Osteocyte (in vitro differentiated cells): ENCODE data around the gene ZNF33A. TPM values are rescaled to one million over a fixed set of nuclear protein-coding genes. Genes with fewer than 3 reads are reported as not detected.

Source experiments
- DNase-seq: peaks from one replicate; pipeline ENCODE4 v3.0.0; 2021; ENCODE audit warnings: mixed read lengths; ENCODE audit not compliant: unreplicated experiment; ENCODE audit errors: extremely low spot score
- H3K27ac Mint-ChIP-seq: one replicate; pipeline ENCODE4 v1.8.0; 2021; ENCODE audit warnings: mild to moderate bottlenecking, mixed read lengths; ENCODE audit not compliant: unreplicated experiment
- H3K27me3 Mint-ChIP-seq: one replicate; pipeline ENCODE4 v1.8.0; 2021; ENCODE audit warnings: mixed read lengths; ENCODE audit not compliant: unreplicated experiment
- H3K36me3 Mint-ChIP-seq: one replicate; pipeline ENCODE4 v1.8.0; 2021; ENCODE audit warnings: mixed read lengths; ENCODE audit not compliant: unreplicated experiment
- H3K4me1 Mint-ChIP-seq: one replicate; pipeline ENCODE4 v1.8.0; 2021; ENCODE audit warnings: mixed read lengths; ENCODE audit not compliant: unreplicated experiment
- H3K4me3 Mint-ChIP-seq: one replicate; pipeline ENCODE4 v1.8.0; 2021; ENCODE audit warnings: mild to moderate bottlenecking, moderate library complexity, mixed read lengths; ENCODE audit not compliant: unreplicated experiment
- H3K9me3 Mint-ChIP-seq: one replicate; pipeline ENCODE4 v1.8.0; 2021; ENCODE audit warnings: mixed read lengths; ENCODE audit not compliant: unreplicated experiment
- CTCF ChIP-seq: fragments of 200-600 bp; sonication (generic); IDR thresholded peaks from 2 replicates; pipeline ENCODE4 v1.5.0; 2021; ENCODE audit warnings: antibody characterized with exemption, mild to moderate bottlenecking, moderate library complexity
- total RNA-seq: library from RNA; stranded (reverse); gene quantifications from 2 replicates; pipeline ENCODE4 v1.2.1, GENCODE V29; 2021

Gene ZNF33A
- total RNA-seq, 1 donor from 2014 or later: 21.3 TPM

DNA sequence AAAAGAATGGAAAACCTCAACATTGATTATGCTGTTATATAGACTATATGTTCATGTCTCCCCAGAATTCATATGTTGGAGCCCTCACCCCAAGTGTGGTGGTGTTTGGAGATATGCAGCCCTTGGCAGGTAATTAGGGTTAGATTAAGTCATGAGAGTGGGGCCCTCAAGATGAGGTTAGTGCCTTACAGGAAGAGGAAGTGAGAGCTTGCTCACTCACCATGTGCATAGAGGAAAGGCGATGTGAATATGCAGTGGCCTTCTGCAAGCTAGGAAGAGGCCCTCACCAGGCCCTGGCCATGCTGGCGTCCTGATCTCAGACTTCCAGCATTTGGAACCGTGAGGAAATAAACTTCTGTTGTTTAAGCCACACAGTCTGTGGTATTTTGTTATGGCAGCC is 14.8 kb downstream of the ZNF33A start:
- H3K27me3 Mint-ChIP-seq: no peaks in the 10 kb centered on the region
- peaks cover 73% of the 10 kb centered on the region for H3K36me3 Mint-ChIP-seq
- TF ChIP-seq CTCF: no peak

GRCh38 chr10:38027986-38028385 is 17.5 kb downstream of the ZNF33A start:
- Mint-ChIP-seq H3K4me1 (no peaks in the 10 kb centered on the region), H3K36me3 (peaks cover 60% of the 10 kb centered on the region), H3K27ac (no peak overlapping the region), H3K4me3 (no peak overlapping the region), H3K27me3 (no peaks in the 10 kb centered on the region), H3K9me3 (peaks cover 3% of the 10 kb centered on the region)
- DNase-seq: no peak
- no peak for TF ChIP-seq CTCF

More for the DNA sequence above, 14.8 kb downstream of the ZNF33A start:
- Mint-ChIP-seq H3K4me1 (no peaks in the 10 kb centered on the region), H3K4me3 (no peak overlapping the region), H3K9me3 (peaks cover 3% of the 10 kb centered on the region), H3K27ac (no peak overlapping the region)
- DNase-seq: no peak

GRCh38 chr10:38032886-38033285 is 22.4 kb downstream of the ZNF33A start:
- H3K36me3 Mint-ChIP-seq: peaks cover 67% of the 10 kb centered on the region
- H3K27me3 Mint-ChIP-seq: no peaks in the 10 kb centered on the region
- DNase-seq: no peak
- no peak for TF ChIP-seq CTCF
- no peaks in the 10 kb centered on the region for H3K4me1 Mint-ChIP-seq
- H3K27ac Mint-ChIP-seq: no peak overlapping the region
- H3K4me3 Mint-ChIP-seq: no peak overlapping the region
- H3K9me3 Mint-ChIP-seq: peaks cover 8% of the 10 kb centered on the region

DNA sequence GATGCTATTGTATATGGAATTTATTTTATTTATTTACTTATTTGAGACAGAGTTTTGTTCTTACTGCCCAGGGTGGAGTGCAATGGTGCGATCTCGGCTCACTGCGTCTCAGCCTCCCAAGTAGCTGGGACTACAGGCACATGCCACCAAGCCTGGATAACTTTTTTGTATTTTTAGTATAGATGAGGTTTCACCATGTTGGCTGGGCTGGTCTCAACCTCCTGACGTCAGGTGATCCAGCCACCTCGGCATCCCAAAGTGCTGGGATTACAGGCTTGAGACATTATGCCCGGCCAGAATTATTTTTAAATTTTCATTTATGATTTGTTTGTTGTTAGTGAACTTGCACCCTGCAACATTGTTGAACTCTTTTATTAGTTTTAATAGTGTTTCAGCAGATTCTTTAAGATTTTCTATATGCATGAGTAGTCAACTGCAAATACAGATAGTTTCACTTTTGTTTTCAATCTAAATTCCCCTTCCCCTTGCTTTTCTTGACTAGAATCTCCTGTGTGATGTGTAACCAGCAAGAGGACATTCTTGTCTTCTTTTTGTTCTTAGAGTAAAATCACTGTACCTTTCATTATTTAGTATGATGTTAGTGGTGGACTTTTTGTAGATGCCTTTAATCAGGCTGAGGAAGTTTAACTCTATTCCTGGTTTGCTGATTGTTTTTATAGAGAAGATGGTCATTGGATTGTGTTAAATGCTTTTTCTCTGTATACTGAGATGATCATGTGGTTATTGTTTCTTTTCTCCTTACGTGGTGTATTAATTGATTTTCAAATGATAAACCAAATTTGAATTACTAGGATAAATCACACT is 27.8 kb downstream of the ZNF33A start:
- DNase-seq: no peak
- peaks cover 14% of the 10 kb centered on the region for H3K9me3 Mint-ChIP-seq
- no peaks in the 10 kb centered on the region for H3K27me3 Mint-ChIP-seq
- peaks cover 11% of the 10 kb centered on the region for H3K4me1 Mint-ChIP-seq
- H3K27ac Mint-ChIP-seq: peak overlapping the region; percentile 69
- H3K36me3 Mint-ChIP-seq: peaks cover 58% of the 10 kb centered on the region
- H3K4me3 Mint-ChIP-seq: peak overlapping the region; percentile 53
- TF ChIP-seq CTCF: no peak

DNA sequence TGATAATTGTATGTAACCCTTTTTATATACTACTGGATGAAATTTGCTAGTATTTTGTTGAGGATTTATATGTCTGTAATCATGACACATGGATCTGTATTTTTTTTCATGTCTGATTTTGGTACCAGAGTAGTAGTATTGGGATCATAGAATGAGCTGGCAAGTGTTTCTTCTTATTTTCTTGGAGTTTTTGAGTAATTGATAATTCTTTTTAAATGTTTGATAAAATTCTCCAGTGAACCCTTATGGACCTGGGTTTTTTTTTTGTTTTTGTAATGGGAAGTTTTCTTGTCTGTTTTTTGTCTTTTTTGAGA is 28.4 kb downstream of the ZNF33A start:
- Mint-ChIP-seq H3K36me3 (peaks cover 60% of the 10 kb centered on the region), H3K4me1 (peaks cover 11% of the 10 kb centered on the region), H3K9me3 (peaks cover 14% of the 10 kb centered on the region), H3K27ac (peak overlapping the region; percentile 69), H3K4me3 (peak overlapping the region; percentile 53), H3K27me3 (no peaks in the 10 kb centered on the region)
- no peak for TF ChIP-seq CTCF
- DNase-seq: no peak
